ENCODE results near the gene IRAK3.

IRAK3 gene

DNA sequence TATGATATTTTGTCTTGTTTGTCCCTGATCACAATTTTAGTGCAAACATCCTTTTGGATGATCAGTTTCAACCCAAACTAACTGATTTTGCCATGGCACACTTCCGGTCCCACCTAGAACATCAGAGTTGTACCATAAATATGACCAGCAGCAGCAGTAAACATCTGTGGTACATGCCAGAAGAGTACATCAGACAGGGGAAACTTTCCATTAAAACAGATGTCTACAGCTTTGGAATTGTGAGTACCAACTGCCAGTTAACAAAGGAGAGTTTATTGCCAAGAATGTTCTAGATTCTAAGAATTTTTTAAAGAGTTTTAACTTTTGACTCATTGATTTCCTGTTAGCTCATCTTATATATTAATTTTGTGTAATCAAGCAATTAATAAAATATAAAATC lies 55.4 kb downstream of the IRAK3 start:
- H3K27me3 ChIP-seq (replicated peaks; ENCODE audit: control insufficient read depth, insufficient read depth, low read length, poor library complexity, severe bottlenecking): no peaks in the 10 kb centered on the region
- H3K27ac ChIP-seq (ENCODE audit: insufficient read depth, low read length, poor library complexity, severe bottlenecking): no peak overlapping the region
- no peaks in the 10 kb centered on the region for H3K4me1 ChIP-seq (ENCODE audit: control insufficient read depth, insufficient read depth, low read length, poor library complexity, severe bottlenecking)
- no peaks in the 10 kb centered on the region for H3K36me3 ChIP-seq (ENCODE audit: control insufficient read depth, insufficient read depth, low read length)
- H3K4me3 ChIP-seq (ENCODE audit: insufficient read depth, low read depth, low read length, poor library complexity, severe bottlenecking): no peak overlapping the region
- DNase-seq: no peak
- H3K9me3 ChIP-seq (ENCODE audit: control insufficient read depth, low read length): no peaks in the 10 kb centered on the region

DNA sequence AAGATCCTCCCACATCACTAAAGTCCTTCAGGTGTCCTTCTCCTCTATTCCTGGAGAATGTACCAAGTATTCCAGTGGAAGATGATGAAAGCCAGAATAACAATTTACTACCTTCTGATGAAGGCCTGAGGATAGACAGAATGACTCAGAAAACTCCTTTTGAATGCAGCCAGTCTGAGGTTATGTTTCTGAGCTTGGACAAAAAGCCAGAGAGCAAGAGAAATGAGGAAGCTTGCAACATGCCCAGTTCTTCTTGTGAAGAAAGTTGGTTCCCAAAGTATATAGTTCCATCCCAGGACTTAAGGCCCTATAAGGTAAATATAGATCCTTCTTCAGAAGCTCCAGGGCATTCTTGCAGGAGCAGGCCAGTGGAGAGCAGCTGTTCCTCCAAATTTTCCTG lies 58.7 kb downstream of the IRAK3 start:
- H3K27me3 ChIP-seq (replicated peaks; ENCODE audit: control insufficient read depth, insufficient read depth, low read length, poor library complexity, severe bottlenecking): no peaks in the 10 kb centered on the region
- H3K27ac ChIP-seq (ENCODE audit: insufficient read depth, low read length, poor library complexity, severe bottlenecking): no peak overlapping the region
- no peak overlapping the region for H3K4me3 ChIP-seq (ENCODE audit: insufficient read depth, low read depth, low read length, poor library complexity, severe bottlenecking)
- H3K9me3 ChIP-seq (ENCODE audit: control insufficient read depth, low read length): no peaks in the 10 kb centered on the region
- no peak for DNase-seq
- no peaks in the 10 kb centered on the region for H3K36me3 ChIP-seq (ENCODE audit: control insufficient read depth, insufficient read depth, low read length)
- no peaks in the 10 kb centered on the region for H3K4me1 ChIP-seq (ENCODE audit: control insufficient read depth, insufficient read depth, low read length, poor library complexity, severe bottlenecking)

DNA sequence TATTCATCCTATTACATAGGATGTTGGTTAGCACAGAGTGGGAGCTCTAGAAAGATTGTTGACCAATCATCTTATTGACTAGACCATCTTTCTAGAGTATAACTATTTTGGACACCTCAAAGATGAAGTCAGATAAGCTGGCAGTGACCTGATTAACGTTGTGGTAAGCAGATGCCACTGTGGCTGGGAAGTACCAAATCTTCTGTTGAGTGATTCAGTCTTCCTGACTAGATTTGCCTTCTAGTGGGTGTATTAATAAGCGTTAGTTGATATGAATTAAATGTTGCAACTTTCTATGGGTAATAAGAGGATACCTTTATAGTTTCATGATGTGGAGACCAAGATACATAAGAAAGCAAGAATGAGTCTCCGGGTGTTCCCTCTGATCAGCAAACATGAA lies 62.0 kb downstream of the IRAK3 start:
- Histone ChIP-seq H3K36me3 (ENCODE audit: control insufficient read depth, insufficient read depth, low read length) (no peaks in the 10 kb centered on the region), H3K4me3 (ENCODE audit: insufficient read depth, low read depth, low read length, poor library complexity, severe bottlenecking) (no peak overlapping the region), H3K27ac (ENCODE audit: insufficient read depth, low read length, poor library complexity, severe bottlenecking) (no peak overlapping the region), H3K9me3 (ENCODE audit: control insufficient read depth, low read length) (no peaks in the 10 kb centered on the region), H3K4me1 (ENCODE audit: control insufficient read depth, insufficient read depth, low read length, poor library complexity, severe bottlenecking) (no peaks in the 10 kb centered on the region), H3K27me3 (replicated peaks; ENCODE audit: control insufficient read depth, insufficient read depth, low read length, poor library complexity, severe bottlenecking) (no peaks in the 10 kb centered on the region)
- DNase-seq: no peak

- Histone ChIP-seq H3K4me1 (ENCODE audit: control insufficient read depth, insufficient read depth, low read length, poor library complexity, severe bottlenecking) (no peaks in the 10 kb centered on the region), H3K27ac (ENCODE audit: insufficient read depth, low read length, poor library complexity, severe bottlenecking) (no peak overlapping the region), H3K36me3 (ENCODE audit: control insufficient read depth, insufficient read depth, low read length) (no peaks in the 10 kb centered on the region), H3K27me3 (replicated peaks; ENCODE audit: control insufficient read depth, insufficient read depth, low read length, poor library complexity, severe bottlenecking) (no peaks in the 10 kb centered on the region), H3K9me3 (ENCODE audit: control insufficient read depth, low read length) (no peaks in the 10 kb centered on the region), H3K4me3 (ENCODE audit: insufficient read depth, low read depth, low read length, poor library complexity, severe bottlenecking) (no peak overlapping the region)
- no peak for DNase-seq
These were observed 63.8 kb downstream of the IRAK3 start for GRCh38 chr12:66252771-66253170.

DNA sequence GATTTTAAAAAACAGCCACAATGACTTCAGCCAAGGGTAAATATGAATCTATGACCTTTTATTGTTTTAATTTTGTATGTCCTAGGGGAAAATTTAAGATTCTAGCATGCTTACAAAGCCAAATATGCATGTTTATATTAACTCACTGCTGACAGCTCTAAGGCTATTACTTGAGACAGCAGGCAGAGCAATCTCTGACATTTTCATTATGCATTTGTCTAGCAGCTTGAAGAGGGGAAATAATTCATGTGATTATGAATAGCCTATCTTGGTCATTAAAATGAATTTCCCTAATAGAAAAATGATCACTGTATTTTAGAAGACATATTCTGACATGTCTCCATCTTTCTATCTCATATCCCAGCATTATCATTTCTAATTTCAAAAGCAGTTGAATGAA lies 66.7 kb downstream of the IRAK3 start:
- Histone ChIP-seq H3K9me3 (ENCODE audit: control insufficient read depth, low read length) (no peaks in the 10 kb centered on the region), H3K4me1 (ENCODE audit: control insufficient read depth, insufficient read depth, low read length, poor library complexity, severe bottlenecking) (no peaks in the 10 kb centered on the region), H3K27me3 (replicated peaks; ENCODE audit: control insufficient read depth, insufficient read depth, low read length, poor library complexity, severe bottlenecking) (no peaks in the 10 kb centered on the region), H3K27ac (ENCODE audit: insufficient read depth, low read length, poor library complexity, severe bottlenecking) (no peak overlapping the region), H3K36me3 (ENCODE audit: control insufficient read depth, insufficient read depth, low read length) (no peaks in the 10 kb centered on the region), H3K4me3 (ENCODE audit: insufficient read depth, low read depth, low read length, poor library complexity, severe bottlenecking) (no peak overlapping the region)
- DNase-seq: no peak

GRCh38 chr12:66258011-66258410 lies 69.0 kb downstream of the IRAK3 start:
- no peaks in the 10 kb centered on the region for H3K36me3 ChIP-seq (ENCODE audit: control insufficient read depth, insufficient read depth, low read length)
- no peaks in the 10 kb centered on the region for H3K4me1 ChIP-seq (ENCODE audit: control insufficient read depth, insufficient read depth, low read length, poor library complexity, severe bottlenecking)
- DNase-seq: no peak
- no peaks in the 10 kb centered on the region for H3K27me3 ChIP-seq (replicated peaks; ENCODE audit: control insufficient read depth, insufficient read depth, low read length, poor library complexity, severe bottlenecking)
- no peak overlapping the region for H3K27ac ChIP-seq (ENCODE audit: insufficient read depth, low read length, poor library complexity, severe bottlenecking)
- no peaks in the 10 kb centered on the region for H3K9me3 ChIP-seq (ENCODE audit: control insufficient read depth, low read length)
- H3K4me3 ChIP-seq (ENCODE audit: insufficient read depth, low read depth, low read length, poor library complexity, severe bottlenecking): no peak overlapping the region

GRCh38 chr12:66262737-66263136 lies 73.7 kb downstream of the IRAK3 start:
- Histone ChIP-seq H3K4me3 (ENCODE audit: insufficient read depth, low read depth, low read length, poor library complexity, severe bottlenecking) (no peak overlapping the region), H3K4me1 (ENCODE audit: control insufficient read depth, insufficient read depth, low read length, poor library complexity, severe bottlenecking) (no peaks in the 10 kb centered on the region)
- DNase-seq: no peak

GRCh38 chr12:66268562-66268961 lies 79.5 kb downstream of the IRAK3 start:
- H3K4me1 ChIP-seq (ENCODE audit: control insufficient read depth, insufficient read depth, low read length, poor library complexity, severe bottlenecking): no peaks in the 10 kb centered on the region
- no peaks in the 10 kb centered on the region for H3K27me3 ChIP-seq (replicated peaks; ENCODE audit: control insufficient read depth, insufficient read depth, low read length, poor library complexity, severe bottlenecking)
- H3K27ac ChIP-seq (ENCODE audit: insufficient read depth, low read length, poor library complexity, severe bottlenecking): no peak overlapping the region
- no peak for DNase-seq
- H3K4me3 ChIP-seq (ENCODE audit: insufficient read depth, low read depth, low read length, poor library complexity, severe bottlenecking): no peak overlapping the region
- H3K9me3 ChIP-seq (ENCODE audit: control insufficient read depth, low read length): no peaks in the 10 kb centered on the region
- no peaks in the 10 kb centered on the region for H3K36me3 ChIP-seq (ENCODE audit: control insufficient read depth, insufficient read depth, low read length)

More at GRCh38 chr12:66262737-66263136, 73.7 kb downstream of the IRAK3 start:
- Histone ChIP-seq H3K27ac (ENCODE audit: insufficient read depth, low read length, poor library complexity, severe bottlenecking) (no peak overlapping the region), H3K9me3 (ENCODE audit: control insufficient read depth, low read length) (no peaks in the 10 kb centered on the region), H3K36me3 (ENCODE audit: control insufficient read depth, insufficient read depth, low read length) (no peaks in the 10 kb centered on the region), H3K27me3 (replicated peaks; ENCODE audit: control insufficient read depth, insufficient read depth, low read length, poor library complexity, severe bottlenecking) (no peaks in the 10 kb centered on the region)

- Histone ChIP-seq H3K4me3 (ENCODE audit: insufficient read depth, low read depth, low read length, poor library complexity, severe bottlenecking) (no peak overlapping the region), H3K27ac (ENCODE audit: insufficient read depth, low read length, poor library complexity, severe bottlenecking) (no peak overlapping the region), H3K36me3 (ENCODE audit: control insufficient read depth, insufficient read depth, low read length) (no peaks in the 10 kb centered on the region), H3K9me3 (ENCODE audit: control insufficient read depth, low read length) (no peaks in the 10 kb centered on the region), H3K27me3 (replicated peaks; ENCODE audit: control insufficient read depth, insufficient read depth, low read length, poor library complexity, severe bottlenecking) (no peaks in the 10 kb centered on the region), H3K4me1 (ENCODE audit: control insufficient read depth, insufficient read depth, low read length, poor library complexity, severe bottlenecking) (no peaks in the 10 kb centered on the region)
- no peak for DNase-seq
These were observed 80.1 kb downstream of the IRAK3 start for GRCh38 chr12:66269142-66269541.

- no peaks in the 10 kb centered on the region for H3K36me3 ChIP-seq (ENCODE audit: control insufficient read depth, insufficient read depth, low read length)
- H3K27ac ChIP-seq (ENCODE audit: insufficient read depth, low read length, poor library complexity, severe bottlenecking): no peak overlapping the region
- no peaks in the 10 kb centered on the region for H3K27me3 ChIP-seq (replicated peaks; ENCODE audit: control insufficient read depth, insufficient read depth, low read length, poor library complexity, severe bottlenecking)
- no peaks in the 10 kb centered on the region for H3K9me3 ChIP-seq (ENCODE audit: control insufficient read depth, low read length)
- no peaks in the 10 kb centered on the region for H3K4me1 ChIP-seq (ENCODE audit: control insufficient read depth, insufficient read depth, low read length, poor library complexity, severe bottlenecking)
- DNase-seq: no peak
- no peak overlapping the region for H3K4me3 ChIP-seq (ENCODE audit: insufficient read depth, low read depth, low read length, poor library complexity, severe bottlenecking)
These were observed 80.9 kb downstream of the IRAK3 start for GRCh38 chr12:66269757-66270383.
